HepG2 (cell line): ENCODE measurements around the gene USP7. TPM values are rescaled to one million over a fixed set of nuclear protein-coding genes. Genes with fewer than 3 reads are reported as not detected.

Source experiments
- HOXA3 ChIP-seq: sonication (generic); formaldehyde crosslinking; IDR thresholded peaks from 2 replicates; pipeline ENCODE4 v1.5.0; 2020; ENCODE audit warnings: missing genetic modification reagents
- MIER2 ChIP-seq: IDR thresholded peaks from 2 replicates; pipeline ENCODE4 v1.6.1; 2016; ENCODE audit warnings: missing biosample characterization, missing genetic modification reagents
- MIER3 ChIP-seq: IDR thresholded peaks from 2 replicates; pipeline ENCODE4 v1.6.1; 2016; ENCODE audit warnings: missing compliant biosample characterization, borderline replicate concordance
- SALL1 ChIP-seq: sonication (generic); formaldehyde crosslinking; IDR thresholded peaks from 2 replicates; pipeline ENCODE4 v1.8.0; 2022; ENCODE audit warnings: mild to moderate bottlenecking, missing genetic modification reagents
- SETDB1 ChIP-seq: sonication (generic); formaldehyde crosslinking; IDR thresholded peaks from 2 replicates; pipeline ENCODE4 v1.5.1; 2020; ENCODE audit warnings: missing genetic modification reagents, mild to moderate bottlenecking, borderline replicate concordance
- SIX4 ChIP-seq: sonication (generic); formaldehyde crosslinking; IDR thresholded peaks from 2 replicates; pipeline ENCODE4 v1.4.0; 2020; ENCODE audit warnings: missing genetic modification reagents
- SMAD9 ChIP-seq: sonication (generic); formaldehyde crosslinking; IDR thresholded peaks from 2 replicates; pipeline ENCODE4 v1.5.1; 2020; ENCODE audit warnings: mild to moderate bottlenecking, missing genetic modification reagents
- ZFX ChIP-seq: sonication (generic); formaldehyde crosslinking; IDR thresholded peaks from 2 replicates; pipeline ENCODE4 v1.4.0; 2020; ENCODE audit warnings: mild to moderate bottlenecking, low read depth, missing genetic modification reagents, moderate library complexity
- ZNF737 ChIP-seq: sonication (generic); formaldehyde crosslinking; IDR thresholded peaks from 2 replicates; pipeline ENCODE4 v1.5.0; 2020; ENCODE audit warnings: missing genetic modification reagents, mild to moderate bottlenecking, borderline replicate concordance
- ZNF850 ChIP-seq: sonication (generic); formaldehyde crosslinking; conservative IDR thresholded peaks from 2 replicates; pipeline ENCODE4 v1.9.0; 2021; ENCODE audit warnings: mild to moderate bottlenecking, missing genetic modification reagents
- polyA plus RNA-seq, 8 experiments: library from polyadenylated mRNA; depleted of rRNA in 3 of 8; stranded (reverse) in 7 of 8; unstranded in 1 of 8; fragments of >200 nt; fragmentation: Illumina TruSeq in 4 of 8; extraction: Trizol in 4 of 8; gene quantifications; 2 replicates each; pipeline versions ENCODE4 v1.2.1 to v1.2.3, GENCODE V29; 2011 to 2016; ENCODE audit warnings: low read depth in 4 of 8, missing spikeins in 1 of 8, mixed read lengths in 1 of 8; ENCODE audit not compliant: insufficient read depth in 1 of 8
- total RNA-seq, 5 experiments: library from RNA; depleted of rRNA; stranded (reverse); fragments of >200 nt; fragmentation: Illumina TruSeq; extraction: Trizol; gene quantifications; 2 replicates each; pipeline ENCODE4 v1.2.3, GENCODE V29; 2016; ENCODE audit warnings: low read depth in 1 of 5
- TF ChIP-seq, protein P1 (sequence below): sonication (generic); formaldehyde crosslinking; IDR thresholded peaks from 2 replicates; pipeline ENCODE4 v1.4.0; 2020; ENCODE audit warnings: missing genetic modification reagents
- TF ChIP-seq, protein P2 (sequence below): IDR thresholded peaks from 2 replicates; pipeline ENCODE4 v1.6.1; 2016; ENCODE audit warnings: mild to moderate bottlenecking
- TF ChIP-seq, protein P3 (sequence below): sonication (generic); formaldehyde crosslinking; IDR thresholded peaks from 2 replicates; pipeline ENCODE4 v1.9.0; 2021; ENCODE audit warnings: missing genetic modification reagents, borderline replicate concordance
- TF ChIP-seq, protein P4 (sequence below): sonication (generic); formaldehyde crosslinking; IDR thresholded peaks from 2 replicates; pipeline ENCODE4 v1.4.0; 2020; ENCODE audit warnings: missing genetic modification reagents, borderline replicate concordance

Gene USP7
- total and polyA plus RNA-seq, 2 of the 13 experiments (the other 11 are each of a cell fraction or from before 2014, with no cell fraction given) = 52.5 to 173 TPM

DNA sequence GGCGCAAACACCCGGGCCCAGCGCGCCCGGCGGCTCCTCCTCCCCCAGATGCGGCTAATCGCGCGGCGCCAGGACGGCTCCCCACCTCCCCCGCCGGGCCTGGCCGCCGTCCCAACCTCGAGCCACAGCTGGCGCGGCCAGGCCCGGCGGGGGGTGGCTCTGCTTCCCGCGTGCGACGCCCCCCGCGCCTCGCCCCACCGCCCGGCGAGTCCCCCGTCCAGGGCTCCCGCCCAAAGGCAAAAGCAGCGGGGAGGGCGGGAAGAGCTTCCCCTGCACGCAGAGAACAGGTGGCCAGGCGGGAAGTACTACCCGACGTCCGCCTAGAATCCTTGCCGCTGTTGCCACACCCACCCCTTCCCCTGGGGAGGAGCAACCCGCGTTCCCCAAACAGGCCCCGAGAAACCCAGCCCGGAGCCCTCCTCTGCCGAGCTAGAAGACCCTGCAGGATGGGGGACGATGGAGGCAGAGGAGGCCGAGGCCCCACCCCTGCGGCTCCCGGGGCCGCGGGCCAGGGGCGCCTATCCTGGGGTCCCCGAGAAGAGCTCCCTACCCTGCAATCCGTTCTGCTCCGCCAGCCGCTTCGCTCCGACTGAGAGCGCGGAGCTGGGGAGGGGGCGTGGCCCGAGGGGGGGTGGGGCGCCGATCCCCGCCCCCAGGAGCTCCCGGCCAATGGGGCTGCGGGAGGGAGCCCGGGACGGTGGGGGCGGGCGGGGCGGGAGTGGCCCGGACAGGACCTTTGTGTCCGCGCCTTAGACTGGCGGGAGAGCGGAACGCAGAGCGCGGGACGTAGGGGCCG, 95.1 kb downstream of the USP7 start, which contains the start of gene CARHSP1 (continued):
- TF ChIP-seq, protein P1, sequence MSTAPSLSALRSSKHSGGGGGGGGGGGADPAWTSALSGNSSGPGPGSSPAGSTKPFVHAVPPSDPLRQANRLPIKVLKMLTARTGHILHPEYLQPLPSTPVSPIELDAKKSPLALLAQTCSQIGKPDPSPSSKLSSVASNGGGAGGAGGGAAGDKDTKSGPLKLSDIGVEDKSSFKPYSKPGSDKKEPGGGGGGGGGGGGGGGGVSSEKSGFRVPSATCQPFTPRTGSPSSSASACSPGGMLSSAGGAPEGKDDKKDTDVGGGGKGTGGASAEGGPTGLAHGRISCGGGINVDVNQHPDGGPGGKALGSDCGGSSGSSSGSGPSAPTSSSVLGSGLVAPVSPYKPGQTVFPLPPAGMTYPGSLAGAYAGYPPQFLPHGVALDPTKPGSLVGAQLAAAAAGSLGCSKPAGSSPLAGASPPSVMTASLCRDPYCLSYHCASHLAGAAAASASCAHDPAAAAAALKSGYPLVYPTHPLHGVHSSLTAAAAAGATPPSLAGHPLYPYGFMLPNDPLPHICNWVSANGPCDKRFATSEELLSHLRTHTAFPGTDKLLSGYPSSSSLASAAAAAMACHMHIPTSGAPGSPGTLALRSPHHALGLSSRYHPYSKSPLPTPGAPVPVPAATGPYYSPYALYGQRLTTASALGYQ (CRISPR knock-in tag) = peak; percentile 23; the same call in 1 of the 2 replicates
- TF ChIP-seq ZFX (peak; percentile 79), MIER3 (no peak; the same call in 1 of the 2 replicates), HOXA3 (CRISPR knock-in tag) (peak; percentile 34), ZNF850 (CRISPR knock-in tag) (no peak), SETDB1 (no peak), SMAD9 (CRISPR knock-in tag) (no peak; the same call in 1 of the 2 replicates), MIER2 (no peak), SALL1 (peak; percentile 72), ZNF737 (CRISPR knock-in tag) (no peak), SIX4 (CRISPR knock-in tag) (no peak)
- TF ChIP-seq, protein P2, sequence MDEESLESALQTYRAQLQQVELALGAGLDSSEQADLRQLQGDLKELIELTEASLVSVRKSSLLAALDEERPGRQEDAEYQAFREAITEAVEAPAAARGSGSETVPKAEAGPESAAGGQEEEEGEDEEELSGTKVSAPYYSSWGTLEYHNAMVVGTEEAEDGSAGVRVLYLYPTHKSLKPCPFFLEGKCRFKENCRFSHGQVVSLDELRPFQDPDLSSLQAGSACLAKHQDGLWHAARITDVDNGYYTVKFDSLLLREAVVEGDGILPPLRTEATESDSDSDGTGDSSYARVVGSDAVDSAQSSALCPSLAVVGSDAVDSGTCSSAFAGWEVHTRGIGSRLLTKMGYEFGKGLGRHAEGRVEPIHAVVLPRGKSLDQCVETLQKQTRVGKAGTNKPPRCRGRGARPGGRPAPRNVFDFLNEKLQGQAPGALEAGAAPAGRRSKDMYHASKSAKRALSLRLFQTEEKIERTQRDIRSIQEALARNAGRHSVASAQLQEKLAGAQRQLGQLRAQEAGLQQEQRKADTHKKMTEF (CRISPR knock-in tag) = peak; percentile 67
- TF ChIP-seq, protein P3, sequence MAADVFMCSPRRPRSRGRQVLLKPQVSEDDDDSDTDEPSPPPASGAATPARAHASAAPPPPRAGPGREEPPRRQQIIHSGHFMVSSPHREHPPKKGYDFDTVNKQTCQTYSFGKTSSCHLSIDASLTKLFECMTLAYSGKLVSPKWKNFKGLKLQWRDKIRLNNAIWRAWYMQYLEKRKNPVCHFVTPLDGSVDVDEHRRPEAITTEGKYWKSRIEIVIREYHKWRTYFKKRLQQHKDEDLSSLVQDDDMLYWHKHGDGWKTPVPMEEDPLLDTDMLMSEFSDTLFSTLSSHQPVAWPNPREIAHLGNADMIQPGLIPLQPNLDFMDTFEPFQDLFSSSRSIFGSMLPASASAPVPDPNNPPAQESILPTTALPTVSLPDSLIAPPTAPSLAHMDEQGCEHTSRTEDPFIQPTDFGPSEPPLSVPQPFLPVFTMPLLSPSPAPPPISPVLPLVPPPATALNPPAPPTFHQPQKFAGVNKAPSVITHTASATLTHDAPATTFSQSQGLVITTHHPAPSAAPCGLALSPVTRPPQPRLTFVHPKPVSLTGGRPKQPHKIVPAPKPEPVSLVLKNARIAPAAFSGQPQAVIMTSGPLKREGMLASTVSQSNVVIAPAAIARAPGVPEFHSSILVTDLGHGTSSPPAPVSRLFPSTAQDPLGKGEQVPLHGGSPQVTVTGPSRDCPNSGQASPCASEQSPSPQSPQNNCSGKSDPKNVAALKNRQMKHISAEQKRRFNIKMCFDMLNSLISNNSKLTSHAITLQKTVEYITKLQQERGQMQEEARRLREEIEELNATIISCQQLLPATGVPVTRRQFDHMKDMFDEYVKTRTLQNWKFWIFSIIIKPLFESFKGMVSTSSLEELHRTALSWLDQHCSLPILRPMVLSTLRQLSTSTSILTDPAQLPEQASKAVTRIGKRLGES (CRISPR knock-in tag) = no peak
- TF ChIP-seq, protein P4, sequence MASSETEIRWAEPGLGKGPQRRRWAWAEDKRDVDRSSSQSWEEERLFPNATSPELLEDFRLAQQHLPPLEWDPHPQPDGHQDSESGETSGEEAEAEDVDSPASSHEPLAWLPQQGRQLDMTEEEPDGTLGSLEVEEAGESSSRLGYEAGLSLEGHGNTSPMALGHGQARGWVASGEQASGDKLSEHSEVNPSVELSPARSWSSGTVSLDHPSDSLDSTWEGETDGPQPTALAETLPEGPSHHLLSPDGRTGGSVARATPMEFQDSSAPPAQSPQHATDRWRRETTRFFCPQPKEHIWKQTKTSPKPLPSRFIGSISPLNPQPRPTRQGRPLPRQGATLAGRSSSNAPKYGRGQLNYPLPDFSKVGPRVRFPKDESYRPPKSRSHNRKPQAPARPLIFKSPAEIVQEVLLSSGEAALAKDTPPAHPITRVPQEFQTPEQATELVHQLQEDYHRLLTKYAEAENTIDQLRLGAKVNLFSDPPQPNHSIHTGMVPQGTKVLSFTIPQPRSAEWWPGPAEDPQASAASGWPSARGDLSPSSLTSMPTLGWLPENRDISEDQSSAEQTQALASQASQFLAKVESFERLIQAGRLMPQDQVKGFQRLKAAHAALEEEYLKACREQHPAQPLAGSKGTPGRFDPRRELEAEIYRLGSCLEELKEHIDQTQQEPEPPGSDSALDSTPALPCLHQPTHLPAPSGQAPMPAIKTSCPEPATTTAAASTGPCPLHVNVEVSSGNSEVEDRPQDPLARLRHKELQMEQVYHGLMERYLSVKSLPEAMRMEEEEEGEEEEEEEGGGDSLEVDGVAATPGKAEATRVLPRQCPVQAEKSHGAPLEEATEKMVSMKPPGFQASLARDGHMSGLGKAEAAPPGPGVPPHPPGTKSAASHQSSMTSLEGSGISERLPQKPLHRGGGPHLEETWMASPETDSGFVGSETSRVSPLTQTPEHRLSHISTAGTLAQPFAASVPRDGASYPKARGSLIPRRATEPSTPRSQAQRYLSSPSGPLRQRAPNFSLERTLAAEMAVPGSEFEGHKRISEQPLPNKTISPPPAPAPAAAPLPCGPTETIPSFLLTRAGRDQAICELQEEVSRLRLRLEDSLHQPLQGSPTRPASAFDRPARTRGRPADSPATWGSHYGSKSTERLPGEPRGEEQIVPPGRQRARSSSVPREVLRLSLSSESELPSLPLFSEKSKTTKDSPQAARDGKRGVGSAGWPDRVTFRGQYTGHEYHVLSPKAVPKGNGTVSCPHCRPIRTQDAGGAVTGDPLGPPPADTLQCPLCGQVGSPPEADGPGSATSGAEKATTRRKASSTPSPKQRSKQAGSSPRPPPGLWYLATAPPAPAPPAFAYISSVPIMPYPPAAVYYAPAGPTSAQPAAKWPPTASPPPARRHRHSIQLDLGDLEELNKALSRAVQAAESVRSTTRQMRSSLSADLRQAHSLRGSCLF (CRISPR knock-in tag) = no peak
